Lower leg skin (tissue), 3 donors: Measurements from ENCODE around the gene WWOX.

Experiments used
- POLR2A ChIP-seq, 2 donors: fragments of 450-650 bp; IDR thresholded peaks; one replicate each; pipeline ENCODE4 v1.6.1; 2016 to 2017; ENCODE audit warnings: antibody characterized with exemption in 2 of 2, mild to moderate bottlenecking in 1 of 2, moderate library complexity in 1 of 2
- TF ChIP-seq, protein P1 (sequence below), 3 donors: fragments of 450-650 bp; IDR thresholded peaks; one replicate each; pipeline ENCODE4 v1.5.1; 2016; ENCODE audit warnings: antibody characterized with exemption in 3 of 3, mild to moderate bottlenecking in 3 of 3, moderate library complexity in 2 of 3

DNA sequence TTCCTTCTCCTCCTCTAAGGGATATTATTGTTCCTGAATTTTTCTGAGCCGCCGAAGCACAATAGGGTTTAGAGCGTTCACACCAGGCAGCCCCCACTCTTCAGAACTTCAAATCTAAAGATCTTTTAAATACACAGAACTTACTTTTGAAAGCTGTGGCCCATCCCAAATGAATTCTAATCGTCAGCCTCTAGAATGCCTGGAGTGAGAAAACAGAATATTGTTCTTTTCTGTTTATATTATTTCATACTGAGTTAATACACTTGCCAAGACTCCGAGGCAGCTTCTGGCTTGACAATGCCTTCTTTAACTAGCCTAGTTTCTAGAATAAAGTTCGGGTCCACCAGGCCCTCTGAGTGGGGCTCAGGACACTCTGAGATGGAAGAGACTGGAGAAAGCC, 405.6 kb downstream of the WWOX start:
- TF ChIP-seq POLR2A (IDR thresholded peaks at IDR 0.05): no peak
- TF ChIP-seq, protein P1, sequence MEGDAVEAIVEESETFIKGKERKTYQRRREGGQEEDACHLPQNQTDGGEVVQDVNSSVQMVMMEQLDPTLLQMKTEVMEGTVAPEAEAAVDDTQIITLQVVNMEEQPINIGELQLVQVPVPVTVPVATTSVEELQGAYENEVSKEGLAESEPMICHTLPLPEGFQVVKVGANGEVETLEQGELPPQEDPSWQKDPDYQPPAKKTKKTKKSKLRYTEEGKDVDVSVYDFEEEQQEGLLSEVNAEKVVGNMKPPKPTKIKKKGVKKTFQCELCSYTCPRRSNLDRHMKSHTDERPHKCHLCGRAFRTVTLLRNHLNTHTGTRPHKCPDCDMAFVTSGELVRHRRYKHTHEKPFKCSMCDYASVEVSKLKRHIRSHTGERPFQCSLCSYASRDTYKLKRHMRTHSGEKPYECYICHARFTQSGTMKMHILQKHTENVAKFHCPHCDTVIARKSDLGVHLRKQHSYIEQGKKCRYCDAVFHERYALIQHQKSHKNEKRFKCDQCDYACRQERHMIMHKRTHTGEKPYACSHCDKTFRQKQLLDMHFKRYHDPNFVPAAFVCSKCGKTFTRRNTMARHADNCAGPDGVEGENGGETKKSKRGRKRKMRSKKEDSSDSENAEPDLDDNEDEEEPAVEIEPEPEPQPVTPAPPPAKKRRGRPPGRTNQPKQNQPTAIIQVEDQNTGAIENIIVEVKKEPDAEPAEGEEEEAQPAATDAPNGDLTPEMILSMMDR (IDR thresholded peaks at IDR 0.05): no peak
